ENCODE data around the gene OPCML. TPM values are rescaled to one million over a fixed set of nuclear protein-coding genes. Genes with fewer than 3 reads are reported as not detected.

Gene OPCML
- total and polyA plus RNA-seq, 2 donors (not counting 1 experiment from before 2014, with no cell fraction given): not detected

DNA sequence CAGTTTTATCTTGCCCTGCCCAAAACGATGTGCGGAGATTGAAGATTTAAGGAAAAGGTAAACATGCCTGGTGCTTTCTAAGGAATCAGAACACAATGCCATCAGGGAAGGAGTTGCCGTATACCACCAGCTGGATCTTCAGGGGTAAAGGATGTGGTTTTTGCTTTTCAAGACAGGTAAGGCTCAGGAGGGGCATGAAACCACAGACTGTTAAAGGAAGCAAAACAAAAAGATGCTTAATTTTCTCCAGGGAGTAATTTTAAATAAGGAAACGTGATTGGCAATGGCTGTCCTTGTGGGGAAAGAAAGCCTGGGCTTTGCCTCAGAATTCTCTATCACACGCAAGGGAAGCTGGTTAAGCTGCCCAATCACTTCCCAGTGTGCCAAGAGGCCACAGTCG is 655.6 kb downstream of the OPCML start:
- no peak overlapping the region for H2AFZ ChIP-seq (ENCODE audit: insufficient read depth, low read depth, low read length, poor library complexity, severe bottlenecking)
- no peak overlapping the region for H3K27ac Mint-ChIP-seq
- DNase-seq: no peak
- H3K79me2 ChIP-seq (ENCODE audit: control insufficient read depth, insufficient read depth, low read length): no peaks in the 10 kb centered on the region
- no peak for ATAC-seq (ENCODE audit: low read depth)
- H3K4me1 ChIP-seq (ENCODE audit: control insufficient read depth in 2 of 2, insufficient read depth in 2 of 2, low read length in 2 of 2): no peaks in the 10 kb centered on the region
- H3K4me2 ChIP-seq (replicated peaks; ENCODE audit: low read depth, low read length, poor library complexity, severe bottlenecking): no peak overlapping the region
- POLR2A ChIA-PET: no interaction called here
- 93% methylated on average over 4 of the region's 6 CpGs for WGBS (ENCODE audit: insufficient coverage)
- H3K36me3 ChIP-seq (replicated peaks in 1 of 2; ENCODE audit: control extremely low read depth in 1 of 2, control insufficient read depth in 1 of 2, extremely low read depth in 1 of 2, insufficient read depth in 2 of 2, low read length in 1 of 2): no peaks in the 10 kb centered on the region
- TF ChIP-seq, protein P1, sequence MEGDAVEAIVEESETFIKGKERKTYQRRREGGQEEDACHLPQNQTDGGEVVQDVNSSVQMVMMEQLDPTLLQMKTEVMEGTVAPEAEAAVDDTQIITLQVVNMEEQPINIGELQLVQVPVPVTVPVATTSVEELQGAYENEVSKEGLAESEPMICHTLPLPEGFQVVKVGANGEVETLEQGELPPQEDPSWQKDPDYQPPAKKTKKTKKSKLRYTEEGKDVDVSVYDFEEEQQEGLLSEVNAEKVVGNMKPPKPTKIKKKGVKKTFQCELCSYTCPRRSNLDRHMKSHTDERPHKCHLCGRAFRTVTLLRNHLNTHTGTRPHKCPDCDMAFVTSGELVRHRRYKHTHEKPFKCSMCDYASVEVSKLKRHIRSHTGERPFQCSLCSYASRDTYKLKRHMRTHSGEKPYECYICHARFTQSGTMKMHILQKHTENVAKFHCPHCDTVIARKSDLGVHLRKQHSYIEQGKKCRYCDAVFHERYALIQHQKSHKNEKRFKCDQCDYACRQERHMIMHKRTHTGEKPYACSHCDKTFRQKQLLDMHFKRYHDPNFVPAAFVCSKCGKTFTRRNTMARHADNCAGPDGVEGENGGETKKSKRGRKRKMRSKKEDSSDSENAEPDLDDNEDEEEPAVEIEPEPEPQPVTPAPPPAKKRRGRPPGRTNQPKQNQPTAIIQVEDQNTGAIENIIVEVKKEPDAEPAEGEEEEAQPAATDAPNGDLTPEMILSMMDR (IDR thresholded peaks at IDR 0.05): no peak
- TF ChIP-seq EZH2 (IDR thresholded peaks at IDR 0.05; ENCODE audit: borderline replicate concordance, insufficient read depth, low read depth, low read length, poor library complexity, severe bottlenecking): no peak
- H3K9me3 Mint-ChIP-seq (ENCODE audit: insufficient read depth): peaks cover 3% of the 10 kb centered on the region
- no peak overlapping the region for H3K27ac ChIP-seq (ENCODE audit: low read length in 2 of 2)
- no peaks in the 10 kb centered on the region for H4K20me1 ChIP-seq (ENCODE audit: control insufficient read depth, insufficient read depth, low read length, poor library complexity, severe bottlenecking)
- no peaks in the 10 kb centered on the region for H3K27me3 Mint-ChIP-seq
- CTCF ChIA-PET: no interaction called here
- intact Hi-C loops (cut with micrococcal nuclease): no loop called here
- H3K4me1 Mint-ChIP-seq: no peaks in the 10 kb centered on the region
- no peaks in the 10 kb centered on the region for H3K9me3 ChIP-seq (ENCODE audit: control extremely low read depth in 1 of 3, control insufficient read depth in 2 of 3, insufficient read depth in 1 of 3, low read length in 2 of 3)
- H3K4me3 ChIP-seq (ENCODE audit: control extremely low read depth in 1 of 5, extremely low read depth in 1 of 5, insufficient read depth in 1 of 5, low read depth in 2 of 5, low read length in 4 of 5): no peak overlapping the region
- no peak overlapping the region for H3K9ac ChIP-seq (ENCODE audit: low read length)
- H3K27me3 ChIP-seq (replicated peaks in 1 of 4; ENCODE audit: control extremely low read depth in 1 of 4, control insufficient read depth in 3 of 4, insufficient read depth in 4 of 4, low read length in 3 of 4): no peaks in the 10 kb centered on the region
- H3K4me3 Mint-ChIP-seq: no peak overlapping the region

DNA sequence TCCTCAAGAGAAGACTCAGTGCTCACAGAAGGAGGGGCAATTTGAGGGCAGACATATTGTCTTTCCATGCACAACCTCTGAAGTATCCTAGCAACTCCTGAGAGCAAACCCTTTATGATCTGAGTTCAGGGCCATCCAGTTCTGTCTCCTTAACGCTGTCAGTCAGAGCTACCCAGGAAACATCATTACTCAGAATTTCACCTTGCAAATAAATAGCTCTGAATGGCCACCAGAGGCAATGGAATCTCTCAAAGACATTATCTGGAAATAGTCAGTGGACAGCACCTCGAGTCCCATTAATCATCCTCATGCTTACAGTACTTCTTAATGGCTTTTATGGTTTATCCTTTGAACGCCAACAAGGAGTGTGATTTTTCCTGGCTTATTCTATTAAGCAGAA is 656.1 kb downstream of the OPCML start:
- 75% methylated on average over 1 of the region's 3 CpGs for WGBS (ENCODE audit: insufficient coverage)
- H3K4me1 ChIP-seq (ENCODE audit: control insufficient read depth in 2 of 2, insufficient read depth in 2 of 2, low read length in 2 of 2): no peaks in the 10 kb centered on the region
- H3K79me2 ChIP-seq (ENCODE audit: control insufficient read depth, insufficient read depth, low read length): no peaks in the 10 kb centered on the region
- no peaks in the 10 kb centered on the region for H3K4me1 Mint-ChIP-seq
- no peak overlapping the region for H2AFZ ChIP-seq (ENCODE audit: insufficient read depth, low read depth, low read length, poor library complexity, severe bottlenecking)
- intact Hi-C loops (cut with micrococcal nuclease): no loop called here
- no peak overlapping the region for H3K4me3 ChIP-seq (ENCODE audit: control extremely low read depth in 1 of 5, extremely low read depth in 1 of 5, insufficient read depth in 1 of 5, low read depth in 2 of 5, low read length in 4 of 5)
- no peaks in the 10 kb centered on the region for H3K27me3 ChIP-seq (replicated peaks in 1 of 4; ENCODE audit: control extremely low read depth in 1 of 4, control insufficient read depth in 3 of 4, insufficient read depth in 4 of 4, low read length in 3 of 4)
- H3K27ac ChIP-seq (ENCODE audit: low read length in 2 of 2): no peak overlapping the region
- no peak overlapping the region for H3K4me2 ChIP-seq (replicated peaks; ENCODE audit: low read depth, low read length, poor library complexity, severe bottlenecking)
- H3K36me3 ChIP-seq (replicated peaks in 1 of 2; ENCODE audit: control extremely low read depth in 1 of 2, control insufficient read depth in 1 of 2, extremely low read depth in 1 of 2, insufficient read depth in 2 of 2, low read length in 1 of 2): no peaks in the 10 kb centered on the region
- no peak for ATAC-seq (ENCODE audit: low read depth)
- H3K9ac ChIP-seq (ENCODE audit: low read length): no peak overlapping the region
- POLR2A ChIA-PET: no interaction called here
- H3K27ac Mint-ChIP-seq: no peak overlapping the region
- H3K9me3 Mint-ChIP-seq (ENCODE audit: insufficient read depth): peaks cover 3% of the 10 kb centered on the region
- DNase-seq: no peak
- TF ChIP-seq, protein P1 (IDR thresholded peaks at IDR 0.05): no peak
- TF ChIP-seq EZH2 (IDR thresholded peaks at IDR 0.05; ENCODE audit: borderline replicate concordance, insufficient read depth, low read depth, low read length, poor library complexity, severe bottlenecking): no peak
- H3K4me3 Mint-ChIP-seq: no peak overlapping the region
- no peaks in the 10 kb centered on the region for H4K20me1 ChIP-seq (ENCODE audit: control insufficient read depth, insufficient read depth, low read length, poor library complexity, severe bottlenecking)
- H3K9me3 ChIP-seq (ENCODE audit: control extremely low read depth in 1 of 3, control insufficient read depth in 2 of 3, insufficient read depth in 1 of 3, low read length in 2 of 3): no peaks in the 10 kb centered on the region
- CTCF ChIA-PET: no interaction called here
- H3K27me3 Mint-ChIP-seq: no peaks in the 10 kb centered on the region
